K562 (cell line): Measurements from ENCODE around the gene OSBPL3. TPM values are rescaled to one million over a fixed set of nuclear protein-coding genes. Genes with fewer than 3 reads are reported as not detected.

Experiments
- ADNP ChIP-seq: fragments of 200-800 bp; sonication (Bioruptor generic); IDR thresholded peaks from 2 replicates; pipeline ENCODE4 v1.6.1; 2016; ENCODE audit warnings: missing genetic modification characterization, missing compliant biosample characterization
- ARID1B ChIP-seq: fragments of 450-650 bp; IDR thresholded peaks from 2 replicates; pipeline ENCODE4 v1.6.1; 2016; ENCODE audit warnings: antibody characterized with exemption, mild to moderate bottlenecking, inconsistent platforms
- DACH1 ChIP-seq: fragments of 450-650 bp; IDR thresholded peaks from 2 replicates; pipeline ENCODE4 v1.6.1; 2018; ENCODE audit not compliant: partially characterized antibody
- DDX20 ChIP-seq: fragments of 450-650 bp; IDR thresholded peaks from 2 replicates; pipeline ENCODE4 v1.6.1; 2016; ENCODE audit warnings: missing genetic modification characterization, low read depth, mild to moderate bottlenecking, missing compliant biosample characterization, moderate library complexity
- DEAF1 ChIP-seq: fragments of 450-650 bp; formaldehyde crosslinking; IDR thresholded peaks from 2 replicates; pipeline ENCODE4 v1.4.0; 2020; ENCODE audit warnings: mild to moderate bottlenecking, moderate library complexity
- DMBX1 ChIP-seq: fragments of 250-450 bp; sonication (Bioruptor Pico); IDR thresholded peaks from 2 replicates; pipeline ENCODE4 v1.8.0; 2022; ENCODE audit warnings: inconsistent platforms, mild to moderate bottlenecking, moderate library complexity, borderline replicate concordance
- ETS2 ChIP-seq: IDR thresholded peaks from 2 replicates; pipeline ENCODE4 v1.6.1; 2016; ENCODE audit warnings: borderline replicate concordance, missing genetic modification characterization, mild to moderate bottlenecking, moderate library complexity, missing compliant biosample characterization; ENCODE audit not compliant: poor library complexity, severe bottlenecking
- IRF2 ChIP-seq: sonication (generic); formaldehyde crosslinking; IDR thresholded peaks from 2 replicates; pipeline ENCODE4 v1.8.1; 2022; ENCODE audit warnings: mild to moderate bottlenecking, missing genetic modification reagents
- LARP7 ChIP-seq: fragments of 450-650 bp; IDR thresholded peaks from 2 replicates; pipeline ENCODE4 v1.6.1; 2016
- MCM3 ChIP-seq: fragments of 450-650 bp; IDR thresholded peaks from 2 replicates; pipeline ENCODE4 v1.6.1; 2016
- MYNN ChIP-seq, 2 experiments: sonication (generic); formaldehyde crosslinking in 1 of 2; IDR thresholded peaks; 2 replicates each; pipeline versions ENCODE4 v1.5.0 to v1.6.1; 2016 to 2020; ENCODE audit warnings: antibody characterized with exemption in 1 of 2, missing genetic modification reagents in 1 of 2
- NFIC ChIP-seq: fragments of 450-650 bp; IDR thresholded peaks from 2 replicates; pipeline ENCODE4 v1.6.1; 2017; ENCODE audit warnings: mild to moderate bottlenecking, inconsistent platforms
- NONO ChIP-seq, 2 experiments: fragments of 200-400 bp in 1 of 2; fragments of 450-650 bp in 1 of 2; formaldehyde crosslinking in 1 of 2; IDR thresholded peaks; 2 replicates each; pipeline ENCODE4 v1.6.1; 2017; ENCODE audit warnings: low read depth in 2 of 2, mild to moderate bottlenecking in 2 of 2, moderate library complexity in 2 of 2, low read length in 1 of 2
- NR2C2 ChIP-seq, 2 experiments: fragments of 200-800 bp in 1 of 2; sonication (Bioruptor generic) in 1 of 2; sonication (generic) in 1 of 2; formaldehyde crosslinking in 1 of 2; IDR thresholded peaks; 2 replicates each; pipeline versions ENCODE4 v1.6.1 to v1.8.0; 2016 to 2022; ENCODE audit warnings: mild to moderate bottlenecking in 1 of 2, missing compliant biosample characterization in 1 of 2, missing genetic modification characterization in 1 of 2, missing genetic modification reagents in 1 of 2
- NR3C1 ChIP-seq: sonication (generic); formaldehyde crosslinking; IDR thresholded peaks from 2 replicates; pipeline ENCODE4 v1.8.1; 2022; ENCODE audit warnings: missing genetic modification reagents
- NRF1 ChIP-seq, 2 experiments: fragments of 450-650 bp; IDR thresholded peaks in 1 of 2; conservative IDR thresholded peaks in 1 of 2; 2 replicates each; pipeline ENCODE4 v1.6.1; 2014; ENCODE audit warnings: mild to moderate bottlenecking in 2 of 2
- SMAD3 ChIP-seq: fragments of 450-650 bp; formaldehyde crosslinking; conservative IDR thresholded peaks from 2 replicates; pipeline ENCODE4 v1.4.0; 2020; ENCODE audit warnings: mild to moderate bottlenecking
- STAT5A ChIP-seq: IDR thresholded peaks from 2 replicates; pipeline ENCODE4 v1.6.1; 2012; ENCODE audit warnings: low read length, inconsistent platforms, borderline replicate concordance
- ZEB2 ChIP-seq: fragments of 450-650 bp; IDR thresholded peaks from 2 replicates; pipeline ENCODE4 v1.6.1; 2016
- ZFX ChIP-seq: sonication (generic); formaldehyde crosslinking; IDR thresholded peaks from 2 replicates; pipeline ENCODE4 v1.8.0; 2022; ENCODE audit warnings: mild to moderate bottlenecking, missing genetic modification reagents, moderate library complexity
- ZKSCAN8 ChIP-seq: fragments of 200-800 bp; sonication (Bioruptor generic); IDR thresholded peaks from 2 replicates; pipeline ENCODE4 v1.6.1; 2016; ENCODE audit warnings: missing genetic modification characterization, missing compliant biosample characterization
- ZNF41 ChIP-seq: fragments of 250-450 bp; sonication (Bioruptor Pico); conservative IDR thresholded peaks from 2 replicates; pipeline ENCODE4 v1.4.0; 2020; ENCODE audit warnings: mild to moderate bottlenecking
- ZSCAN32 ChIP-seq: fragments of 450-650 bp; formaldehyde crosslinking; IDR thresholded peaks from 2 replicates; pipeline ENCODE4 v1.4.0; 2020; ENCODE audit warnings: mild to moderate bottlenecking, moderate library complexity
- polyA plus RNA-seq, 8 experiments: library from polyadenylated mRNA; depleted of rRNA in 4 of 8; stranded (reverse) in 5 of 8; unstranded in 3 of 8; fragments of >200 nt; fragmentation: Nextera tagmentation in 2 of 8; fragmentation: Illumina TruSeq in 1 of 8; extraction: Ambion mirVana in 2 of 8; extraction: Trizol in 1 of 8; gene quantifications; 2 replicates each; pipeline versions ENCODE4 v1.2.1 to v1.2.3, GENCODE V29; 2011 to 2014; ENCODE audit warnings: inconsistent platforms in 1 of 8, missing spikeins in 1 of 8
- total RNA-seq, 7 experiments: library from RNA; depleted of rRNA in 6 of 7; stranded (reverse); fragments of >200 nt in 6 of 7; fragmentation: Illumina TruSeq in 2 of 7; extraction: Trizol in 2 of 7; gene quantifications; 2 replicates each; pipeline versions ENCODE4 v1.2.1 to v1.2.3, GENCODE V29; 2011 to 2021; ENCODE audit warnings: low replicate concordance in 1 of 7
- TF ChIP-seq, protein P1 (sequence below): fragments of 450-650 bp; IDR thresholded peaks from 2 replicates; pipeline ENCODE4 v1.6.1; 2016; ENCODE audit warnings: missing biosample characterization, missing genetic modification characterization
- TF ChIP-seq, protein P2 (sequence below): fragments of 450-650 bp; IDR thresholded peaks from 2 replicates; pipeline ENCODE4 v1.7.0; 2016; ENCODE audit warnings: borderline replicate concordance
- TF ChIP-seq, protein P3 (sequence below): fragments of 250-450 bp; sonication (Bioruptor Pico); IDR thresholded peaks from 2 replicates; pipeline ENCODE4 v1.8.0; 2022; ENCODE audit warnings: moderate library complexity, mild to moderate bottlenecking, inconsistent platforms

The OSBPL3 gene
- total and polyA plus RNA-seq, 9 of the 15 experiments (the other 6 are each of a cell fraction or from before 2014, with no cell fraction given) = 4.8 to 37.2 (median 26.5) TPM

DNA sequence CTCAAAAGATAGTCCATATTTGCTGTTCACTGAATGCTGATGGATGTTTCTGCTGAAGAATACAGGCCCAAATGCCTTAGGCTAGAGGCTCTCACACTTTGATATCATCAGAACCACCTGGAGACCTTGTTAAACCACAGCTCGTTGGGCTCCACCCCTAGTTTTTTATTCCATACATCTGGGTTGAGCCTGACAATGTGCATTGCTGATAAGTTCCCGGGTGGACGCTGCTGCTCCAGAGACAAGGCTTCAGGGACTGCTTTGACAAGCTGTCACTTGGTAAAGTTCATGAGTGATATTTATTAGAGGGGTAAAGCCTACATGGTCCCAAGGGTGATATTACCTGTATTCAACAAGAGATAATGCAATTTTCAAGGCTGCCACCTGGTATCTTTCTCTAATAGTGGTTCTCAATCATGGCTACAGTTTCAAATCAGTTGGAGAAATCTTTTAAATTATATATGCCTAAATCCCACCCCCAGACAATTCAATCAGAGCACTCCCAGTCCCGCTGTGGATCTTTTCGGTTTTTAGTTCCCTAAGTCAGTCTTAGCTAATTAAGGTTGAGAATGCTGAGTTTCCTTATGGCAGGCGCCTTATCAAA, 115.7 kb downstream of the OSBPL3 start (continued):
- no peak for TF ChIP-seq DEAF1
- TF ChIP-seq, protein P1, sequence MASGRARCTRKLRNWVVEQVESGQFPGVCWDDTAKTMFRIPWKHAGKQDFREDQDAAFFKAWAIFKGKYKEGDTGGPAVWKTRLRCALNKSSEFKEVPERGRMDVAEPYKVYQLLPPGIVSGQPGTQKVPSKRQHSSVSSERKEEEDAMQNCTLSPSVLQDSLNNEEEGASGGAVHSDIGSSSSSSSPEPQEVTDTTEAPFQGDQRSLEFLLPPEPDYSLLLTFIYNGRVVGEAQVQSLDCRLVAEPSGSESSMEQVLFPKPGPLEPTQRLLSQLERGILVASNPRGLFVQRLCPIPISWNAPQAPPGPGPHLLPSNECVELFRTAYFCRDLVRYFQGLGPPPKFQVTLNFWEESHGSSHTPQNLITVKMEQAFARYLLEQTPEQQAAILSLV (tag) = no peak
- peak; percentile 83 for TF ChIP-seq DMBX1 (CRISPR knock-in tag)
- TF ChIP-seq ADNP (tag) = no peak
- no peak for TF ChIP-seq MYNN (IDR thresholded peaks at IDR 0.05)
- no peak for TF ChIP-seq MYNN (CRISPR knock-in tag; IDR thresholded peaks at IDR 0.05)
- TF ChIP-seq STAT5A = peak; percentile 94
- TF ChIP-seq NR3C1 (CRISPR knock-in tag) = no peak
- TF ChIP-seq DACH1 = no peak
- TF ChIP-seq SMAD3 (CRISPR knock-in tag) = no peak
- peak; percentile 91 for TF ChIP-seq NFIC
- no peak for TF ChIP-seq DDX20 (tag)
- TF ChIP-seq LARP7 = no peak
- TF ChIP-seq ZKSCAN8 (CRISPR knock-in tag) = 0 out of 2 replicates have a peak, but pooled peaks have one; percentile 38
- TF ChIP-seq, protein P2, sequence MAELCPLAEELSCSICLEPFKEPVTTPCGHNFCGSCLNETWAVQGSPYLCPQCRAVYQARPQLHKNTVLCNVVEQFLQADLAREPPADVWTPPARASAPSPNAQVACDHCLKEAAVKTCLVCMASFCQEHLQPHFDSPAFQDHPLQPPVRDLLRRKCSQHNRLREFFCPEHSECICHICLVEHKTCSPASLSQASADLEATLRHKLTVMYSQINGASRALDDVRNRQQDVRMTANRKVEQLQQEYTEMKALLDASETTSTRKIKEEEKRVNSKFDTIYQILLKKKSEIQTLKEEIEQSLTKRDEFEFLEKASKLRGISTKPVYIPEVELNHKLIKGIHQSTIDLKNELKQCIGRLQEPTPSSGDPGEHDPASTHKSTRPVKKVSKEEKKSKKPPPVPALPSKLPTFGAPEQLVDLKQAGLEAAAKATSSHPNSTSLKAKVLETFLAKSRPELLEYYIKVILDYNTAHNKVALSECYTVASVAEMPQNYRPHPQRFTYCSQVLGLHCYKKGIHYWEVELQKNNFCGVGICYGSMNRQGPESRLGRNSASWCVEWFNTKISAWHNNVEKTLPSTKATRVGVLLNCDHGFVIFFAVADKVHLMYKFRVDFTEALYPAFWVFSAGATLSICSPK = no peak
- peak; percentile 76; the same call in 1 of the 2 replicates for TF ChIP-seq ZEB2
- TF ChIP-seq MCM3 = no peak
- TF ChIP-seq, protein P3, sequence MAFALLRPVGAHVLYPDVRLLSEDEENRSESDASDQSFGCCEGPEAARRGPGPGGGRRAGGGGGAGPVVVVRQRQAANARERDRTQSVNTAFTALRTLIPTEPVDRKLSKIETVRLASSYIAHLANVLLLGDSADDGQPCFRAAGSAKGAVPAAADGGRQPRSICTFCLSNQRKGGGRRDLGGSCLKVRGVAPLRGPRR (CRISPR knock-in tag) = no peak
- TF ChIP-seq NRF1 (conservative IDR thresholded peaks at IDR 0.05 in 1 of 2, IDR thresholded peaks at IDR 0.05 in 1 of 2) = peak in 1 of 2 experiments; percentile 21; a peak in 1 of 4 replicates
- TF ChIP-seq NONO (IDR thresholded peaks at IDR 0.05; ENCODE audit: low read depth in 2 of 2, low read length in 1 of 2) = peak in 1 of 2 experiments; percentile 32; a peak in 1 of 4 replicates
- TF ChIP-seq ZNF41 = no peak
- TF ChIP-seq ZSCAN32 (CRISPR knock-in tag) = no peak
- TF ChIP-seq ZFX (CRISPR knock-in tag) = peak; percentile 41; the same call in 1 of the 2 replicates
- TF ChIP-seq ETS2 = no peak
- no peak for TF ChIP-seq IRF2
- TF ChIP-seq ARID1B = peak; percentile 97
- no peak for TF ChIP-seq NR2C2 (CRISPR knock-in tag; IDR thresholded peaks at IDR 0.05)
- no peak for TF ChIP-seq NR2C2 (tag; IDR thresholded peaks at IDR 0.05)
